CD4-positive, alpha-beta T cell treated with Interleukin-17A for 1 hour (primary cell): ENCODE measurements around the gene MICALL1.
"Not testable (repeated sequence)": the region's sequence is repeated elsewhere in the genome, so short reads cannot be mapped to it uniquely, and the experiment has no call there.

Source experiments
- DNase-seq: peaks from one replicate; pipeline ENCODE4 v3.0.0-alpha.2; 2020

The MICALL1 gene

GRCh38 chr22:37930952-37931440 lies 24.9 kb downstream of the MICALL1 start:
- no peak for DNase-seq

DNA sequence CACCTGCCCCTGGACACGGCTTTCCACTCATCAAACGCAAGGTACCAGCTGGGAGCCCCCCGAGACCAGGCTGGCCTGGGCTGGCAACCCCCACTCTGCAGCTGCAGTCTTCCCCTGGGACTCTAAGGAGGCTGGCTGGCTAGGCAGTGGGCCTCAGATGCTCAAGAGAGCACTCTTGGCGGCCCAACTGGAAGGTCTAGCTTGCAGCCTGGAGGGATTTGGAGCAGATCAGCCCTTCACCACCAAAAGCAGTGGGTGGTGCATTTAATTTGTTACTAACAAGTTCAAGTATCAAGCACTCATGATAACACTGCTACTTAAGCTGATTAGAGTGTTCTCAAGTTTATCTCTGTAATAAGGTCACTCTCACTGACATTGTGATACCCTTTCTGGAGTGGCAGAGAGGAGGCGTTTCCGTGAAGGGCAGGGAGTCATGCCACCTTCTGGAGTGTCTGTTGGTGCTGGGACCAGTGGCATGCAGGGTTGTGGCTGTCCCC lies 25.8 kb downstream of the MICALL1 start:
- DNase-seq: no peak

- DNase-seq: no peak
Observed at GRCh38 chr22:37932401-37932800, 26.3 kb downstream of the MICALL1 start.

DNA sequence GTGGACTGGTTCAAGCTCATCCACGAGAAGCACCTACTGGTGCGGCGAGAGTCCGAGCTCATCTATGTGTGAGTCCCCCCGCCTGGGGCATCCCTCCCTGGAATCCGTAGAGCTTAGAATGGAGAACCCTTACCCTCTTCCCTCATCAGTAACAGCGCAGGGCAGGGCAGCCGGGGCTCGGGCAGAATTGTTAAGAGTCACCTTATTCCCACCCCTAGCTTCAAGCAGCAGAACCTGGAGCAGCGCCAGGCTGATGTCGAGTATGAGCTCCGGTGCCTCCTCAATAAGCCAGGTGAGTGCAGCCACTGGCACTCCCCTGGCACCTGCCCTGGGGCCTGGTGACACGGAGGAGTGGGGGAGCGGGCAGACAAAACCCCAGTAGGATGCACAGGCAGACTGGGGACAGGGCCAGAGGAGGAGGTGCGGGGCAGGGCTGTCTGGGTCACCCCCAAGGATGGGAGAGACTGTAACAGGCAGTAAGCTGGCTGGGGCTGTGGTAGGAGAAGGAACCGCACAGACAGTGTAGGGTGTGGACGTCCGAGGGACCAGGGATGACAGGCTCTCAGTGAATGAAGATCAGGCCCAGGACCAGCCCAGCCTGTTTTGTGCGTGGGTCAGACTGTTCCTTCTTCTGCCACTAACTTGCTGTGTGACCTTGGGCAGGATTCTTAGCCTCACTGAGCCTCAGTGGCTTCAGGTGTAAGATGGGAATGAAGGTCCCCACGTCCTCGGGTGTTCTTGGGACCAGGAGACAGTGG lies 26.9 kb downstream of the MICALL1 start:
- no peak for DNase-seq

DNA sequence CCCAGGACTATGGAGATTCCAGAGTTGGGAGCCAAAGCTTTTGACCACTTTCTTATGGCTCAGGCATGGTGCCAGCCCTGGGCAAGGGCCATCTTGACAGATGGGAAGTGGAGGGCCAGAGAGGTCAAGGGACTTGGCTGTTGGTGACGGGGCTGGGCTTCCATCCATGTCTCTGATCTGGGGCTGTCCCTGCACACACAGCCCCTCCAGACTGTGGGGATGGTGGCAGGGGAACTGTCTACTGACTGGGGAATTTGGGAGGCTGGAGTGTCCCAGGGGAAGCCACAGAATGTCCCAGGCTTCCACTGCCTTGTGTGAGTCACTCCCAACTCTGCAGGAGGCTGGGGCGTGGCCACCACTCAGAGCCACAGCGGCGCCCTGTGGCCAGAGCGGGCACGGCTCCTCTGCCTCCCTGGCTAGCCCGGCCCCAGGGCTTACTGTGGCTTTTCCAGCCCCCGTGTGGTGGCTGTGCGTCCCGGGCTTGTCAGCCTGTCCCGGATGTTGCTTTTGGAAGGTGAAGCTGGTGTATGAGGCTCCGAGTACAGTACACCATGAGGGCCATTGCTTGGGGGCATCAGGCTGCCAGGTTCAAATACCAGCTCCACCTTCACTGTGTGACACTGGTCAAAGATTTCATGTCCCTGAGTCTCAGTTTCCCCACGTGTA lies 27.7 kb downstream of the MICALL1 start:
- DNase-seq: peak; percentile 79

GRCh38 chr22:37940698-37941376 lies 34.7 kb downstream of the MICALL1 start:
- no peak for DNase-seq

GRCh38 chr22:37942133-37942532 lies 36.0 kb downstream of the MICALL1 start:
- DNase-seq: no peak

DNA sequence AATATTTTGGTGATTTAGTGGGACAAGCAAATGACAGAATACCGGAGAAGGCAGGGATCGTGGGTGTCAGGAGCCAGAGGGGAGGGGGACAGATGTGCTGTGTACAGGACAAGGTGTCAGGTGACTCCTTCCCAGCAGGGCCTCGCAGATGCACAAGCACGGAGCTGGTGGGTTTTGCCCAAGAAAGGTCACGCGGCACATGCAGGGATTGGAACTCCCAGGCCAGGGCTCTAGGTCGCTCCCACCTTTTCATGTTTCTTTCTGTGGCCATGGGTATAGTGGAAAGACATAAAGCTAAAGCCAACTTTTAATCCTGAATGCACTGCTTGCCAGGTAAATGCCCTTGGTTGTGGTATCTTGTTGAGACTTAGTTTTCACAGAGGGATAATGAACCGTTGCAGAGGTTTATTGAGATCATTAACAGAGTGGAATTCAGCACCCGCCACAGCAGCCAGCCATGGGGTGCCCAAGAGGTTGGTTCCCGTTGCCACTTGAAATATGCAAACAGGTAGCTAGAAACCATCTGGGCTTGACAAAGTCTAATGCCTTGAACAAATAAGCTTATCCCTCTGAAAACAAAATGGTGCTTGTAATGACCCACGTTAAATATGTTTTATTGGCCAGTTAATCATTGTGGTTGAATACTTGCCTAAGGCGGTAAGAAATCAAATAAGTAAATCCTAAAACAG lies 37.2 kb downstream of the MICALL1 start:
- no peak for DNase-seq

DNA sequence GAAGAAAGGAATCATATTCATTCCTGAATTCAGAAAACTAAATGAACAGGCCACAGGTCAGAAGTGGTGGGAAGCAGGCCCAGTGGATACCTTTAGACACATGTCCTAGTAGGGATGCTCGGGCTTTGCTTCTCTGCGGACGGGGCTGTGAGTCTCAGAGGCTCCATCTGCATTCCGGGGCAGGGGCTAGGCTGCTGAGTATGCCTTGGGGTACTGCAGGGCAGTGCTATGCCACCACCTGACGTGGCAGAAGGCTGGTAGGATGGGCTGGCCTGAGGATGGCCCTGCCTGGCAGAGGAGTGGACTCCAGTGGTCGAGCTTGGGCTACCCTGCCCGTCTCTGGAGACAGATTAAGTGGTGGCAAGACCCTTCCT lies 37.7 kb downstream of the MICALL1 start:
- DNase-seq: no peak

DNA sequence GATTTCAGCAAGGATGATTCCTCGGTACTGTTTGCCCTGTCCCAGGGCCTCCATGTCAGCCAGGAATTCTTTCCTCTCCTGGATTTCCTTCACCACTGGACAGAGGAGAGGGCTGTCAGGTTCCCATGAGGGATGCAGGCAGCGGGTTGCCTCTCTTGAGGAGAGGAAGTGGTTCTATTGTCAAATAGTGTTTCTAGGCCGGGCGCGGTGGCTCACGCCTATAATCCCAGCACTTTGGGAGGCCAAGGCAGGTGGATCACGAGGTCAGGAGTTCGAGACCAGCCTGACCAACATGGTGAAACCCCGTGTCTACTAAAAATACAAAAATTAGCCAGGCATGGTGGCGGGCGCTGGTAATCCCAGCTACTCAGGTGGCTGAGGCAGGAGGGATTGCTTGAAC lies 38.3 kb downstream of the MICALL1 start:
- DNase-seq: not testable (repeated sequence)

GRCh38 chr22:37947142-37947795 lies 41.2 kb downstream of the MICALL1 start:
- DNase-seq: not testable (repeated sequence)

DNA sequence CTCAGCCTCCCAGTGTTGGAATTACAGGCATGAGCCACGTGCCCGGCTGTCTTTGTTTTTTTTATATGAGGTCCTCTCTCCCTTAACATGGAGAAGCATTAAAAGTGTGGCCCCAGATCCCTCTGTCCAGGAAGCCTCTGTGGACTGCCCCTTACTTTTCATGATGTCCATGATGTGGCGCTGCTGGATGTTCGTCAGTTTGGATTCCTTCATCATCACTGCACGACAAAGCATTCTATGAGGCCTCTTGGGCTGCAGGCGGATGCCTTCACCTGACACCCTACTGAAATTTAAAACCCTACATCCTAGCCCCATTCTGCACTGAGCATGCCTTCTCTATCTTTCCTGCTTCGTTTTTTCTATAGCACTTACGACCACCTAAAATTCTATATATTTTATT lies 45.2 kb downstream of the MICALL1 start:
- no peak for DNase-seq

GRCh38 chr22:37952629-37953028 lies 46.5 kb downstream of the MICALL1 start:
- DNase-seq: not testable (repeated sequence)

DNA sequence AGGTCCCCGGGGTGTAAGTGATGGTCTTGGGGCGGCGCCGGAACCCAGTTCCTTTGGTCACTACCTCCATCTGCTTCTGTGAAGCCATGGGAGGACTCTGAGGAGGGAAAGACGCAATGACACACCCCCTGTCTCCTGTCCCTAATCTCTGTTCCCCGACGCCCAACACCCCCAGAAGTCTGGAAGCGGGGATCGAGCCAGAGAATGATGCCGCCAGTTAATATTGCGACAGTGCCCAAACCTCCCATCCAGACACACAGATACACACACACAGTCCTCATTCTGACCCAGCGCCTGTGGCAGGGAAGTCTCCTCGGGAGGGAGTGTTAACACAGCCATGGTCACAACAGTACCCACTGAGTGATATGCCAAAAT lies 47.0 kb downstream of the MICALL1 start:
- DNase-seq: no peak

- peak; percentile 97 for DNase-seq
Observed at GRCh38 chr22:37953437-37954179, 47.5 kb downstream of the MICALL1 start, which contains the start of the genes C22orf23 and POLR2F. C22orf23 (minus strand) TSS chr22:37953601; CDS start chr22:37953149, 452 bp downstream. POLR2F (plus strand) TSS chr22:37953699; CDS start chr22:37953788, 89 bp downstream.

- DNase-seq: no peak
Observed at GRCh38 chr22:37954686-37955085, 48.6 kb downstream of the MICALL1 start.

- not testable (repeated sequence) for DNase-seq
Observed at GRCh38 chr22:37955825-37956397, 49.8 kb downstream of the MICALL1 start.

DNA sequence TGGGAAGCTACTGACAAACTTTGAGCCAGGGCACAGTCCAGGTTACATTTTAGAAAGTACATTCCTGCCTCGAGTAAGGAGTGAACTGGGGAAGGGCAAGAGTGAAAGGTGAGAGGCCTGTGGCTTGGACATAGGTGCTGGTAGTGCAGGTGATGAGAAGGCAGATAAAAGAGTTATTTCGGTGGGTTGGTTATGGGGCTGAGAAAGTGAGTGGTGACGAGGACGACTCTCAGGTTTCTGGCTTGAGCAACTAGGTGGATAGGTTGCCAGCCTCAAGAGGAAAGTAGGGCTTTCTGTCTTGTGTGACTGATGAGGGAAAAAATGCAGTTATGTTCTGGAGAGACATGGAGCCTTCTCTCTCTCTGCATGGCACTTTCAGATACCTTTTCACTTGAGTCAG lies 51.1 kb downstream of the MICALL1 start:
- no peak for DNase-seq

GRCh38 chr22:37959231-37959825 lies 53.2 kb downstream of the MICALL1 start:
- DNase-seq: no peak

GRCh38 chr22:37961062-37961461 lies 55.0 kb downstream of the MICALL1 start:
- no peak for DNase-seq
